HG02588 (cell line): Measurements from ENCODE around the gene ACOT7.
"Not testable (repeated sequence)": the region's sequence is repeated elsewhere in the genome, so short reads cannot be mapped to it uniquely, and the experiment has no call there.

ENCODE experiments used
- ATAC-seq: cut with Tn5 transposase; IDR thresholded peaks from one replicate; pipeline ENCODE4 v1.9.1; 2021; ENCODE audit warnings: mild to moderate bottlenecking, moderate library complexity; ENCODE audit not compliant: unreplicated experiment

Gene ACOT7

GRCh38 chr1:6365047-6365446, 28.5 kb downstream of the ACOT7 start:
- ATAC-seq = no peak

GRCh38 chr1:6363085-6363884, 30.3 kb downstream of the ACOT7 start:
- ATAC-seq = not testable (repeated sequence)

GRCh38 chr1:6361124-6361775, 32.3 kb downstream of the ACOT7 start:
- no peak for ATAC-seq

GRCh38 chr1:6360517-6361070, 33.0 kb downstream of the ACOT7 start:
- ATAC-seq = no peak

GRCh38 chr1:6360117-6360496, 33.5 kb downstream of the ACOT7 start:
- peak; percentile 24 for ATAC-seq

- peak; percentile 75 for ATAC-seq
Measured at GRCh38 chr1:6359216-6360116, 34.1 kb downstream of the ACOT7 start.

GRCh38 chr1:6358757-6359201, 34.8 kb downstream of the ACOT7 start:
- no peak for ATAC-seq

GRCh38 chr1:6358144-6358624, 35.4 kb downstream of the ACOT7 start:
- ATAC-seq = no peak

- no peak for ATAC-seq
Measured at GRCh38 chr1:6357243-6357936, 36.2 kb downstream of the ACOT7 start.

- no peak for ATAC-seq
Measured at GRCh38 chr1:6355621-6356020, 37.9 kb downstream of the ACOT7 start.

GRCh38 chr1:6354659-6355317, 38.8 kb downstream of the ACOT7 start:
- no peak for ATAC-seq

- no peak for ATAC-seq
Measured at GRCh38 chr1:6353955-6354658, 39.5 kb downstream of the ACOT7 start.

- no peak for ATAC-seq
Measured at GRCh38 chr1:6353619-6353954, 40.0 kb downstream of the ACOT7 start.

- ATAC-seq = no peak
Measured at GRCh38 chr1:6352138-6352563, 41.4 kb downstream of the ACOT7 start.

- no peak for ATAC-seq
Measured at GRCh38 chr1:6351480-6352137, 42.0 kb downstream of the ACOT7 start.

GRCh38 chr1:6350416-6351088, 43.0 kb downstream of the ACOT7 start:
- ATAC-seq = no peak

GRCh38 chr1:6349254-6349943, 44.2 kb downstream of the ACOT7 start:
- ATAC-seq = no peak
